Epidermal melanocyte (primary cell): ENCODE measurements around the gene EPHA10.

Experiments
- DNase-seq: peaks from one replicate; pipeline ENCODE4 v3.0.0; 2011; ENCODE audit warnings: low spot score; ENCODE audit not compliant: insufficient read length

EPHA10 gene

DNA sequence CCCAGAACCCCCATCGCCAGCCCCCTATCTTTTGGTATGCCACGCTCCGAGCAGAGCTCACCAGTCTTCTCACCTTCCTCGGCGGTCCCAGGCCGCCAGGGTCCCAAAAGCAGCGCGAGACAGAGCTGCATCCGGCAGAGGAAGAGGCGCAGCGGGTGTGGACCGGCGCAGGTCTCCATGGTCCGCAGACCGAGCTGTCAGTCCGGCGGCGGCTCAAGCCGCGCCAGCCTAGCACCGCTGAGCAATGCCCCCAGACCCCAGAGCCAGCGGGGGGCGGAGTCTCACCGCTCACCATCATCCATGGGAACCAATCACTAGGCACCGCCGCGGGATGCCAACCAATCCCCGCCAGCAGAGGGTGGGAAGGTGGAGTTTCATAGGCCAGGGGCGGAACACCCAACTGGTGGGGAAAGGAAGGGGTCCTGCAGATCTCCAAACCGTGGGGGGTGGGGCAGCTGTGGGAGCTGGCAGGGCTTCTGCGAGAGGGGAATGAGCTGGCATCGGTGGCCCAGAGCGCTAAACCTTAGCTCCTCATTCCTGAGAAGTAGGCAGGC lies at the start of gene EPHA10:
Gene EPHA10, minus strand, starts transcription at position 233 of the 554 bp plus-strand sequence. Its CDS starts 54 bp downstream, at position 179.
- no peak for DNase-seq

DNA sequence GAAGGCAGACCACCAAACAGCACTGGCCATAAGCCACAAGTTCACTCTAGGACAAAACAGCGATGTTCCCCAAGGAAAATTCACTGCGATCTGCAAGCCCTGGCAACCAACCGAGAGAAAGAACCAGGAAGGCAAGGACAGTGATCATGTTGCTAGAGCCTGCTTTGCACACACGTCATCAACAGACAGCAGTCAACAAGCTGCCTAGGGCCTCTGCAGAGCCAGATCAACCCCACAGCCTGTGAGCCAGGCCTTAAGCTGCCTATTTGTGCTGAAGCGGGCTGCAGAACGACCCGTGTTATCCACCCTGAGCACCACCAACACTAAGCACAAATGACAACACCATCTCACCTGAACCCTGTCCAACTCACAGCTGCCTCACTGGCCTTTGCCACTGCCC lies 49.3 kb upstream of the EPHA10 start:
- DNase-seq: no peak

DNA sequence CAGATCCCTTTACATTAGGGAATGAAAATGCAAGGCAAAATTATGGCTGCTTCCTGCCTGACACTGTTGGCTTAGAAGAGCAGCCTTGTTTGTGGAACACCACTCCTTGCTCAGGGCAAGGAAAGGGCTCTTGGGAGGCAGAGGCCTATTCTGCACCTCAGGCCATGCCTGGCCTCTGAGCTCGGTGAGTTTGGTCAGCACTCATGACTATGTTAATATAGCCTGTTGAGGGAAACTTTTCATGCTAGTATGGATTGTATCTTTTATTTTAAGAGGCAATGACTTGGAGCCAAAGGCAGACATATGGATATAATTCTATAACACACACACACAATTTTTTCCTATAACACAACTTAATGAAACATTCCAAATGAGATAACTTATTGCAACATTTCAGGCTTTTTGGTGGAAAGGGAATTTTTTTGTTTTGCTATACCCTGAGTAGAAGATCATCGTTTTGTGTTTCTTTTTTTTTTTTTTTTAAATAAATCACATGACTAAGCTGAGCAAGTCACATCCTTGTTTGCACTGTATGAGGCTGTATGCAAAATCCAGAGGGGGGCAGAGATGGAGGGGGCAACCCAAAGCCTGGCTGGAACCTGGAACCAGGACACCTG lies 48.7 kb upstream of the EPHA10 start:
- no peak for DNase-seq

DNA sequence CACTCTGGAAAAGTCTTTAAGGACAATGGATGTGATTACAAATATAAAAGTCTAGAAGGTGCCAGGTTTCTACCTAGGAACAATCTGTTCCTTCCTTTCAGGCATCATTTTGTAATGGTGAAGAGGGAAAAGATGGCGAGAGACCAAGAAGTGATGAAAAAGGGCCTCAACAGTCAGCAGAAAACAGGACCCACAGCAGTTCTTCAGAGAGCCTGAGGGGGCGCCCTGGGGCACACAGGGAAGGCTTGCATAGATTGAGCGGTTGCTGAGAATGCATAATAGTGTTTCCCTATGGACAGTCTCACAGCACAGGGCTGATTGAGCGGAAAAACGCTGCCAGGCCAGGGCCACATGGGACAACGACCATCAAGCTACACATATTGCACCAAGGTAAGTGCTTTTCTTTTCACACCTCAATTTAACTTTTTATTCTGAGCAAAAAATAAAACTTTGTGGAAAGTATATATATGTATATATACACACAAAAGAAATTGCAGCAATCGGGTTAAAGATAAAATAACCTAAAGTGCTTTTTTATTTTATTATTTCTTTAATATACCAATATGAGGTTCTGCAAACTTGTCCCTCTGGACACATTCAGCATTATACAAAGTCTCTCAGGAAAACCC lies 46.2 kb upstream of the EPHA10 start:
- DNase-seq: no peak

DNA sequence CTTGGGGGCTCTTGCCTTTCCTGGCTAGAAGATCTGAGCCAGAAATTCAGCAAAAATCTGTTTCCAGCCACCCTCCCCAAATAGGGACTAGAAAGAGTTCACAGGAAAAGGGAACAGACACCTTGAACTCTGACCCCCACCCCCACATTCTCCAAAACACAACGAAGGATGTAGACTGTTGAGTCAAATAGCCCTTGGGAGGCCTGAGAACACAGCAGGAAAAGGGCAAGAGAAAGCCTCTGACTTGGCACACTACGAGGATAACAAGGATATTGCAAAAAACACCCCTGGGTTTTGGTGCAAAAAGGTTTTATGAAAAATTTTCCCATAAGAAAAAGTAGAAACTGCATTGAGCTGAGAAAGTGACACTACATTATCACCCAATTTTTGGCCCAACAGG lies 45.0 kb upstream of the EPHA10 start:
- DNase-seq: no peak

DNA sequence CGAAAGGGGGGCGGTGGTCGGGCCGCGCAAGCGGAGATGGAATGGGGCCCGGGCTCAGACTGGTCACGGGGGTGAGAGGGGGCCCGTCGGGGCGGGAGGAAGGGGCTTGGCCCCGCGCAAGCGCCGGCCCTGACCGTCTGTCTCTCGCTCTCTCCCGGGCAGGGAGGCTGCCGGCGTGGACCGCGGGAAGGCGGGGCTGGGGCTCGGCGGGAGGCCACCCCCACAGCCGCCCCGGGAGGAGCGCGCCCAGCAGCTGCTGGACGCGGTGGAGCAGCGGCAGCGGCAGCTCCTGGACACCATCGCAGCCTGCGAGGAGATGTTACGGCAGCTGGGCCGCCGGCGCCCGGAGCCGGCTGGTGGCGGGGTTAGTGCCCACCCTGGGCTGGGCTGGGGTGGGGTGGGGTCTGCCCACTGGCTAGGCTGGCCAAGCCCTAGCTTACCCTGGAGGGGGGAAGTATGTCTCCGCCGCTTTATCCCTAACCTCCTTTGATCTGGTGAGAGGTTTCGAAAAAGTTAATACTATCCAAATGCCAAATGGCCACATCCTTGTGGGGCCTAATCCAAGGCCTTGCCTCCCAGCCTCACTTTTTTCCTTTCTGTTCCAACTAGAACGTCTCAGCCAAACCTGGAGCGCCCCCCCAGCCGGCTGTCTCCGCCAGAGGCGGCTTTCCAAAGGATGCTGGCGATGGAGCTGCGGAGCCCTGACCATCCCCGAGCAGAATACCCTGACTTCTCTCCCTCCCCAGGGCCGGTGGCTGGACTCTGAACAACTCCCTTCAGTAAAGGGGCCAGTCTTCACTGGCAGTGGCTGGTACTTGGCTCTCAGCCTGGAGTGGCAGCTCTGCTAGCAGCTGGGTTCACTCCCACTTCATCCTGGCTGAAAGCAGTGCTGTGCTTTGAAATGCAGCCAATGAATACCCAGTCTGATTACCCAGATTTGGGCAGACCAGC lies 43.7 kb upstream of the EPHA10 start:
- DNase-seq: peak; percentile 81

DNA sequence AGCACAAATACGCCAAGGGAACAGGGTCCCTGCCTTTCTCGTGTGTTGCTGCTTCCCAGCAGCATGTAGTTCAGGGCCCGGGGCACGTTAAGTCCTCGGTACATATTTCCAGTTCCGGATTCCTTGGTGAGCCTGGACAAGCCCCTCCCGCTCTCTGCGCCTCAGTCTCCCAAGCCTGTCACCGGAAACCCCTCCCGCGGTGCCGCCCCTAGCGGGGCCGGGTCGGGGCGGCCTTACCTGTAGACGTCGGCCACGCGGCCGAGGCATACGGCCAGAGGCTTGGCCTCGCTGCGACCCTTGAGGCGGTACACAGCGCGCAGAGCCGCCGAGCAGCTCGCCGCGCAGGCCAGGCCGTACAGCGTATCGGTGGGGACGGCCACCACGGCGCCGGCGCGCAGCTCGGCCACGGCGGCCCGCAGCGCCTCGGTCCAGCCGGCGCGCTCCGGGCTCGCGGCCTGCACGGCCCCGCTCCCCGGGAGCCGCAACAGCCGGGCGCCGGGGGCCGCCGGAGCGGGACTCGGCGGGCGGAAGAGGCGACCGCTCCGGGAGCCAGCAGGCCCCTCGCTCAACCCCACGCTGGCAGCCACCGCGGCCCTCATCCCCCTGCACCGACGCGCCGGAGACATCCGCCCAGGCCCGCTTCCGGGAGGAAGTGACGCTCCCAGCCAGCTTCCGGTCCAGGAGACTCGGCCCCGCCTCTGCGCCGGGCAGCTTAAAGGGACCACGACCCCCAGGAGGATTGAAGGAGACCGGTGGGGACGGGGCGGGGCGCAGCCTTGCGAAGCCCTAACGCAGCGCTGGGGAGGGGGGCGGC lies 42.8 kb upstream of the EPHA10 start, which contains the start of the genes C1orf122 and YRDC:
Gene C1orf122, plus strand, starts transcription at position 236 of the 814 bp plus-strand sequence. CDS start 615 bp downstream, outside the sequence.
Gene YRDC, minus strand, starts transcription at position 654 of the 814 bp plus-strand sequence. Its CDS starts 28 bp downstream, at position 626.
- peak; percentile 98 for DNase-seq

DNA sequence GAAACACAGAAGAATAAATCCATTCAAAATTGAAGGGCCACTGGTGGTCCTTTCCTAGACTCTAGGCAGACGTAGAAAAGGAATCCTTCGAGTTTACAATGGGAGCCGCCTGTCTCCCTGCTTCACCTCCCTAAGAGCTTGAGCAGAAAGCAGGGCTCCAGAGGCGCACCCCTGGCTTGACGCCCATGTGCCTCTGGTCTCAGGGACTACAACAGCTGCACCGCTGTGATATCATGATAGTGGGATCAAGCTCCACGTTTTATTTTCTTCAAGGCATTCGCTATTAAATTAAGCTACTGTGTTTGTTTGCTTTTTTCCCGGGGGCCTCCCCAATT lies 42.3 kb upstream of the EPHA10 start:
- no peak for DNase-seq

DNA sequence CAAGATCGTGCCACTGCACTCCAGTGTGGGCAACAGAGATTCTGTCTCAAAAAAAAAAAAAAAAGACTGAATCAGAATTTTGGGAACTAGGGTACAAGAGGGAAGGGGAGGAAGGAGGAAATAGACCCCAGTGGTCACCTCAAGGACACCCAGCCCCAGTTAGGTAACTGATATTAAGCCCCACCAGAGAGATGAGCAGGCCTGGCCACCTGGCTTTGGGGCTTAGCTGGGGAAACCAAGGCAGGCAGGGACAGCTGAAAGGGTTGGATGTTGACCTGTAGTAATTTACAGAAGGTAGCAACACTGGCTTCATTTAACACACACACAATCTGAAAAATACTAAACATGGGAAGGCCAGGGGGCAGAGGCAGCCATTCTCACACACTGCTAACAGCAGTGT lies 37.5 kb upstream of the EPHA10 start:
- DNase-seq: no peak

DNA sequence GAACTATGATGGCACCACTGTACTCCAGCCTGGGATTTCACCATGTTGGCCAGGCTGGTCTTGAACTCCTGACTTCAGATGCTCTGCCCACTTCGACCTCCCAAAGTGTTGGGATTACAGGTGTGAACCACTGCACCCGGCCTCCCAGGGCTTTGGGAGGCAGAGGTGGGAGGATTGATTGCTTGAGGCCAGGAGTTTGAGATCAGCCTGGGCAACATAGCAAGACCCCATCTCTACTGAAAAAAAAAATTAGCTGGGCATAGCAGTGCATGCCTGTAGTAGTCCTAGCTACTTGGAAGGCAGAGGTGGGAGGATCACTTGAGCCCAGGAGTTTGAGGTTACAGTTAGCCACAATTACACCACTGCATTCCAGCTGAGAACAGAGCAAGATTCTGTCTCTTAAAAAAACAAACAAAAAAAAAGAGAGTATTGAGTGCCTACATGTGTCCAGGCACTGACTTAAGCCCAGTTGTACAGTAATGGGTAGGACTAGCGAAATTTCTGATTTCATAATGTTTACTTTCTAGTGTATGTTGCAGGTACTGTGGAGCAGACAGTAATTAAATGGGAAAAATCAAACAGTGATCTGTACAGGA lies 32.9 kb upstream of the EPHA10 start:
- DNase-seq: no peak

DNA sequence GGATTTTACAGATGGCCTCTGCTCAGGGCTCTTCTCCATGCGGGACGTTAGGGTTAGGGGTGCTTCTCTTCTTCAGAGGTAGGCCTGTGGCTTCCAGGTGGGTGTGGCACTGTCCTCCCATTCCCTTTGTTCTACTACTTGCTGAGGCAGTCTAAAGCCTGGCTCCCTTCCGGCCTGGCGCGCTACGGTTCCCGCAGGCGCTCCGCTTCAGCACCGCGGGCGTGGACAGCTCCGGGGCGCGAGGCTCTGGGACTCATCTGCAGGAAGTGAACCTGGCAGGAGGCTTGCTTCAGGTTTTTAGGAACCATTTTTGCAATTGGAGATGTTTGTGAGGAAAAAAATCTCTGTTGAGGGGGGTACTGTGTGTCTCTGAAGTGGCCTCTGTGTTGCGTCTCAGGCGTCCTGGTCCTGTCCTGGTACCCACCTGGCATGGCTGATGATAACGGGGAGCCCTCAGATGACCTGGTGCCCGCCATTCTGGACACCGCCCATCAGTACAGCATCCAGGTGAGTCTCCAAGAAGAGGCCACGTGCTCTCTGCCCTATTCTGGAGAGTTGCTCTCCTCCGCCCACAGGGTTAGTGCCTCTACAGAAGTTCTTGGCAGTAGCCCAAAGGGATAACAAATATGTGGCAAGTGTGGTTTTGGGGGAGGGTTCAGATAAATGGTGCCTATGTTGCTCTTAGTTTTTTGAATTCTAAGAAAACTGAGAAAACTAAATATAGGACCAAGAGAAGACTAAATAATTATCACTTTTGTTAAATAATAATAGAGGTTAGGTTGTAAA lies 30.6 kb upstream of the EPHA10 start:
- peak; percentile 64 for DNase-seq

DNA sequence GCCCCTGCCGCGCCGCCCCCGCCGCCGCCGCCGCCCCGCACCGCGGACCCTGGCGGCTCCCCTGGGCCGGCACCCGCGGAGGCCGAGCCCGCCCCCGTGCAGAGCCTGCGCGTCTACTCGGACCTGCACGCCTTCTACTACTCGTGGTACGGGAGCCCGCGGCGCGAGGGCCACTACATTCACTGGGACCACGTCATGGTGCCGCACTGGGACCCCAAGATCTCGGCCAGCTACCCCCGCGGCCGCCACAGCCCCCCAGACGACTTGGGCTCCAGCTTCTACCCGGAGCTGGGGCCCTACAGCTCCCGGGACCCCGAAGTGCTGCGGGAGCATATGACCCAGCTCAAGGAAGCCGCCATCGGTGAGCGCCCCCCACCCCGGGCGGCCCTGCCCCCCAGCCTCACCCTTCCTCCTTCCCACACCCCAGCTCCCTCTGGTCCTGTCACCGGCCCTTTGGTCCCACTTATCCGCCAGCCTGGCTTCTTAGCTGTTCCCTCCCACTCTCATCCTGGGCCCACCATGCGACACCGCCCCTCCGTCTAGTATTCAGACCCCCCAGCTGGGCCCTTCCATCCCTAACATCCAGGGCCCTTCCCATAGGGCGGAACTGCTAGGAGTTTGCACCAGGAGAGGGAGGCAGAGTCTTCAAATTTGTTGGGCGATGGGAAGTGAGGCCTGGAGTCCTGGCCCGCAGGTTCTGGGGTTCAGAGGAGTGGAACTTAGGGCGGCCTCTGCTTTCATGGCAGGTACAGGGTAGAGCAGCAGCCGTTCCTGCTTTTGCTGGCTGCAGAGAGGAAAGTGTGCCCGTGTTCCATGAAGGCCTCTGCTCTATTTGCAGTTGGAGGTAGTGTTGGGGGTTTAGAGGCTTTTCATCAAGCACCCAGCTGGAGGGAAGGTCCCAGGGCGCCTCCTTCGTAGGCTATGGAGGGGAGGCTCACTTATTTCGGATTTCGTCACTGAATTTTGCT lies 29.7 kb upstream of the EPHA10 start:
- DNase-seq: no peak

DNA sequence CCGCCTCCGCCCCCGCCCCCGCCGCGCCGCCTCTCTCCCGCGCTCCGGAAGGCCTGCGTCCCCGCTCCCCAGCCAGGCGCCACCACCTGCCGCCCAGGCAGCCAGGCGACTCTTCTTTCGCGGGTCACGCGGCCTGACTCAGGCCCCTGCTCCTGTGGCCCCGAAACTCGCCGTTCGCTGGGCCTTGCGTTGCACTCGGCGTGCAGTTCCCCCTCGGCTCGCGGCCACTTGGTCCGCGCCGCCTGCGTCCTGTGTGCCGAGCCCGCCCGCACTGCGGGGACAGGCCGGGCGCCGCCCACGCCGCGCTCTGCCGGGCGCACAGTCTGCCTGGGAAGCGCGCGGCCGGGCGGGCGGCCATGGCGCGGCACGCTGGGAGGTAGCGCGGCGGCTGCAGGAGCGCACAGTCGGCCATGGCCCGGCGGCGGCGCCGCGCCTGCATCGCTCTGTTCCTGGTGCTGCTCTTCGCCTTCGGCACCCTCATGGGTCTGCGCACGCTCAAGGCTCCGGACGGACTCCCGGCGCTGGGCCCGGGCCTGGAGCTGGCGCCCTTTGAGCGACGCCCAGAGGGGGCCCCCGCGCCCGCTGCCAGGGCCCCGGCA lies 29.0 kb upstream of the EPHA10 start, which contains the start of gene MANEAL:
Gene MANEAL, plus strand, starts transcription at position 75 of the 599 bp plus-strand sequence. Its CDS starts 336 bp downstream, at position 411.
- DNase-seq: peak; percentile 49

DNA sequence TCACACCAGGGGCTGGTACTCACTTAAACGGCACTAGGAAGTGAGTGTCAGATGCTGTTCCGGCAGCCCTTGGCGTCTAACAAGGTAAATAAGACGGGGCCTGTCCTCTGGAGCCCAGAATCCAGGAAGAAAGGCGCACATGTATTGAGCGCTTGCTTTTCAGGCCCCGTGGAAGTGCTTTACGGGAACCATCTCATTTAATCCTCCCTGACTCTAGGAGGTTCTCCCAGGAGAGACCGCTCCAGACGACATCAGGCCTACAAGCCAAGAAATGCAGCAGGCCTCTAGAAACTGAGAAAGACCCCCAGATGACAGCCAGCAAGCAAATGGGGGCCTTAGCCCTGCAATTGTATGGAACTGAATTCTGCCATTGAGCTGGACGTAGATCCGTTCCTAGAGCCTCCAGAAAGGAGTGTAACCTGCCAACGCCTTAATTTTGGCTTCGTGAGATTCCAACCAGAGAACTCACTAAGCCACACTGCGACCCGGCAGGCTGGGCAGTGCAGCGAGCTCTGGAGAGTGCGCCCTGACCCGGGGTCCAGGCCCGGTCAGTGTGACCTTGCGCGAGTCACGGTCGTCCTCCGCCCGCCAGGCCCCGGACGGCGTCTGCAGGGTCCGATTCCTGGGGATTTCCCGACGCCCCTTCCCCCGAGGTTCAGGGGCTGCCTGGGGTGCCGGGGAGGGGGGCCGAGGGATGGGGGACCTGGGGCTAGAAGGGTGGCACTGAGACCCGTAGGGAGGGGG lies 28.2 kb upstream of the EPHA10 start:
- DNase-seq: no peak

DNA sequence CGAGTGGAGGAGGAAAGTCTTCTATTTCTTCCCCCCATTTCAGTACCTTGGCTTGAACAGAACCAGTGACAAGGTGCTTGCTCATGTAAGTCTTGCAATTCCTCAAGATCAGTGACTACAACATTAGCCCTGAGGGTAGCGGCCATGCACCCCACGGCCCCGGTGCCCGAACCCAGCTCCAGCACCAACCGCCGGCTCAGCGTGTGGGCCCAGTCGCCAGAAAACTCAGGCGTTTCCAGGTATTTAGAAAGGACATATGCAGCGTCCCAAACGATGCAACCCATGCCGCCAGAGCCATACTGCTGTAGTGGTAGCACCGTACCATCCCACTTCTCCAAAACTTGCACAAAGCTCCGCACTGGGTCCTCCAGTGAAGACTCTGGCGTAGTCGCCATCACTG lies 17.6 kb upstream of the EPHA10 start:
- no peak for DNase-seq

DNA sequence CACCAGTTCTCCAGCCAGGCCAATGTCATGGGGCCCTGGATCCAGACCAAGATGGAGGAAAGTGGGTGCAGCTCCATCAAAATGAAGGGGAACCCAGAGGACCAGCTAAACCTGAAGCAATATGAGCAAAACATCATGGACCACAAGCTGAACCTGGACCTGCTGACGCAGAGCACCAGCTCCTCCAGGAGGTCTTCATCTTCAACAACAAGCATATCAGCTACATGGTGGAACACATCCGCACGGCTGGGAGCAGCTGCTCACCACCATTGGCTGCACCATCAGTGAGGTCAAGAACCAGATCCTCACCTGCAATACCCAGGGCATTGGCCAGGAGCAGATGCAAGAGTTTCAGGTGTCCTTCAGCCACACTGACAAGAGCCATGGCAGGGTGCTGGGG lies 13.7 kb upstream of the EPHA10 start:
- no peak for DNase-seq

DNA sequence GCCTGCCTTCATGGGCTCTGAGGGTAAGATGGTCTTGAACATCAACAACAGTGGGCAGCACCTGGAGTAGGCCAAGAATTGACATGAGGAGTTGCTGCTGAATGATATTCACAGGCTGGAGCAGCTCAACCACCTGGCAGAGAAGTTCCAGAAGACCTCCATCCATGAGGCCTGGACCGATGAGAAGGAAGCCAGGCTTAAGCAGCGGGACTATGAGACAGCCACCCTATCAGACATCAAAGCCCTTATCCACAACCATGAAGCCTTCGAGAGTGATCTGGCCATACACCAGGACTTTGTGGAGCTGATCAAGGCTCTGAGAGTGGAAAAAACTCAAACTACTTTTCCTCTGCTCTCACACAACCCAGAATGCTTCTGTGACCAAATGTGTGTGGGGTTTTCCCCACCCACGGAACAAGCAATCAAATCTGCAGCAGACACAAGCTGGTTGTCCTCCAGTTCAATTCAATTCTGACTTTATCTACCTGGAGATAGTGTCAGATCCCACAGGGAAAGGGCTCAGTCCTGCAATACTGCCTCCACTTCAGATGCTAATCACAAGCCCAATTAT lies 12.1 kb upstream of the EPHA10 start:
- DNase-seq: no peak
